CD4-positive, alpha-beta T cell treated with Interleukin-12 subunit alpha and Interleukin-12 subunit beta, for 1 hour (primary cell): ENCODE results near the gene RAB23.
"Not testable (repeated sequence)": the region's sequence is repeated elsewhere in the genome, so short reads cannot be mapped to it uniquely, and the experiment has no call there.

Source experiments
- DNase-seq: peaks from one replicate; pipeline ENCODE4 v3.0.0-alpha.2; 2020

Gene RAB23

GRCh38 chr6:57221936-57222742 is at the start of gene RAB23:
RAB23 (minus strand) TSS chr6:57222307; CDS start chr6:57210380, 11,927 bp downstream.
- DNase-seq, result peak; percentile 88

- no peak for DNase-seq
These were observed 46.2 kb upstream of the RAB23 start for GRCh38 chr6:57268294-57268640.

- DNase-seq, result peak; percentile 45
These were observed 45.6 kb upstream of the RAB23 start for GRCh38 chr6:57267586-57268293.

- no peak for DNase-seq
These were observed 43.7 kb upstream of the RAB23 start for GRCh38 chr6:57265755-57266221.

- no peak for DNase-seq
These were observed 41.6 kb upstream of the RAB23 start for GRCh38 chr6:57263739-57264138.

GRCh38 chr6:57262901-57263694 is 41.0 kb upstream of the RAB23 start:
- no peak for DNase-seq

- no peak for DNase-seq
These were observed 40.4 kb upstream of the RAB23 start for GRCh38 chr6:57262488-57262887.

- DNase-seq, result no peak
These were observed 39.8 kb upstream of the RAB23 start for GRCh38 chr6:57261926-57262325.

GRCh38 chr6:57259064-57259463 is 37.0 kb upstream of the RAB23 start:
- DNase-seq, result no peak

- no peak for DNase-seq
These were observed 35.9 kb upstream of the RAB23 start for GRCh38 chr6:57257911-57258541.

GRCh38 chr6:57256541-57256940 is 34.4 kb upstream of the RAB23 start:
- no peak for DNase-seq

- no peak for DNase-seq
These were observed 33.5 kb upstream of the RAB23 start for GRCh38 chr6:57255451-57256169.

GRCh38 chr6:57254055-57254717 is 32.1 kb upstream of the RAB23 start:
- no peak for DNase-seq

- DNase-seq, result no peak
These were observed 30.9 kb upstream of the RAB23 start for GRCh38 chr6:57252975-57253374.

- no peak for DNase-seq
These were observed 30.0 kb upstream of the RAB23 start for GRCh38 chr6:57252137-57252536.

- no peak for DNase-seq
These were observed 28.2 kb upstream of the RAB23 start for GRCh38 chr6:57250348-57250747.

- no peak for DNase-seq
These were observed 26.3 kb upstream of the RAB23 start for GRCh38 chr6:57248311-57248895.

- no peak for DNase-seq
These were observed 25.5 kb upstream of the RAB23 start for GRCh38 chr6:57247603-57248002.

GRCh38 chr6:57246307-57246706 is 24.2 kb upstream of the RAB23 start:
- DNase-seq, result no peak

GRCh38 chr6:57243954-57244353 is 21.8 kb upstream of the RAB23 start:
- no peak for DNase-seq

- DNase-seq, result not testable (repeated sequence)
These were observed 21.4 kb upstream of the RAB23 start for GRCh38 chr6:57243526-57243925.
